SW480 (cell line): Measurements from ENCODE around the gene ABCA13.
"Not testable (repeated sequence)": the region's sequence is repeated elsewhere in the genome, so short reads cannot be mapped to it uniquely, and the experiment has no call there.

Experiments used
- DNase-seq: peaks from one replicate; pipeline ENCODE4 v3.0.0-alpha.2; 2016; ENCODE audit warnings: low spot score

The ABCA13 gene

GRCh38 chr7:48173756-48174382, 2.6 kb downstream of the ABCA13 start:
- no peak for DNase-seq

- no peak for DNase-seq
Observed at GRCh38 chr7:48175019-48175418, 3.8 kb downstream of the ABCA13 start.

- no peak for DNase-seq
Observed at GRCh38 chr7:48176356-48176893, 5.2 kb downstream of the ABCA13 start.

- no peak for DNase-seq
Observed at GRCh38 chr7:48177271-48177670, 6.0 kb downstream of the ABCA13 start.

GRCh38 chr7:48179496-48180030, 8.3 kb downstream of the ABCA13 start:
- no peak for DNase-seq

- DNase-seq, result no peak
Observed at GRCh38 chr7:48180981-48181380, 9.7 kb downstream of the ABCA13 start.

- DNase-seq, result no peak
Observed at GRCh38 chr7:48182718-48183369, 11.6 kb downstream of the ABCA13 start.

GRCh38 chr7:48183370-48183743, 12.1 kb downstream of the ABCA13 start:
- no peak for DNase-seq

- no peak for DNase-seq
Observed at GRCh38 chr7:48183965-48184364, 12.7 kb downstream of the ABCA13 start.

GRCh38 chr7:48188776-48189520, 17.7 kb downstream of the ABCA13 start:
- DNase-seq, result no peak

GRCh38 chr7:48192996-48193395, 21.7 kb downstream of the ABCA13 start:
- DNase-seq, result no peak

- no peak for DNase-seq
Observed at GRCh38 chr7:48193421-48193820, 22.2 kb downstream of the ABCA13 start.

- DNase-seq, result not testable (repeated sequence)
Observed at GRCh38 chr7:48200946-48201589, 29.8 kb downstream of the ABCA13 start.

- not testable (repeated sequence) for DNase-seq
Observed at GRCh38 chr7:48202916-48203315, 31.7 kb downstream of the ABCA13 start.

- no peak for DNase-seq
Observed at GRCh38 chr7:48207155-48207675, 36.0 kb downstream of the ABCA13 start.

- DNase-seq, result no peak
Observed at GRCh38 chr7:48209004-48209600, 37.8 kb downstream of the ABCA13 start.

- DNase-seq, result no peak
Observed at GRCh38 chr7:48213226-48213625, 42.0 kb downstream of the ABCA13 start.

GRCh38 chr7:48217266-48217665, 46.0 kb downstream of the ABCA13 start:
- DNase-seq, result no peak

- no peak for DNase-seq
Observed at GRCh38 chr7:48217753-48218152, 46.5 kb downstream of the ABCA13 start.

- no peak for DNase-seq
Observed at GRCh38 chr7:48224042-48224441, 52.8 kb downstream of the ABCA13 start.

GRCh38 chr7:48225101-48225500, 53.8 kb downstream of the ABCA13 start:
- DNase-seq, result no peak

- no peak for DNase-seq
Observed at GRCh38 chr7:48237354-48237753, 66.1 kb downstream of the ABCA13 start.
